Muscle layer of colon (tissue), 2 donors: ENCODE measurements around the gene PPP2R5A.

ENCODE experiments used
- H3K27ac ChIP-seq: one replicate; pipeline ENCODE4 v1.7.0; 2013; ENCODE audit warnings: low read depth, mild to moderate bottlenecking, low read length, moderate library complexity
- H3K27me3 ChIP-seq, 2 donors: one replicate each; pipeline ENCODE4 v1.7.0; 2013; ENCODE audit warnings: low read length in 2 of 2, mild to moderate bottlenecking in 2 of 2; ENCODE audit not compliant: insufficient read depth in 2 of 2, control insufficient read depth in 1 of 2
- H3K36me3 ChIP-seq: one replicate; pipeline ENCODE4 v1.7.0; 2013; ENCODE audit warnings: mild to moderate bottlenecking, low read length; ENCODE audit not compliant: insufficient read depth
- H3K4me1 ChIP-seq: one replicate; pipeline ENCODE4 v1.7.0; 2013; ENCODE audit warnings: mild to moderate bottlenecking, low read length; ENCODE audit not compliant: insufficient read depth
- H3K4me3 ChIP-seq, 2 donors: one replicate each; pipeline ENCODE4 v1.7.0; 2013; ENCODE audit warnings: low read length in 2 of 2, low read depth in 1 of 2, mild to moderate bottlenecking in 1 of 2, moderate library complexity in 1 of 2
- H3K9ac ChIP-seq: one replicate; pipeline ENCODE4 v1.7.0; 2013; ENCODE audit warnings: low read length
- H3K9me3 ChIP-seq: one replicate; pipeline ENCODE4 v1.7.0; 2013; ENCODE audit warnings: mild to moderate bottlenecking, low read length
- donor health status: abdominal sarcoma.
- donor health status: Adenocarcinoma of cecum.

Gene PPP2R5A

GRCh38 chr1:212284744-212285684 is at the start of gene PPP2R5A:
TSS of gene PPP2R5A (plus strand) at chr1:212285410. CDS start at chr1:212286111, 701 bp downstream.
- peak within 1 kb of the TSS; percentile 94 to 98 for H3K4me3 ChIP-seq
- no peaks in the 10 kb centered on the region for H3K9me3 ChIP-seq
- H3K27ac ChIP-seq: peak within 1 kb of the TSS; percentile 96
- no peaks in the 10 kb centered on the region for H3K36me3 ChIP-seq
- H3K9ac ChIP-seq: peak within 1 kb of the TSS; percentile 83
- H3K27me3 ChIP-seq: no peaks in the 10 kb centered on the region
- peaks cover 19% of the 10 kb centered on the region for H3K4me1 ChIP-seq

GRCh38 chr1:212235857-212236256 is 49.4 kb upstream of the PPP2R5A start:
- H3K9ac ChIP-seq: no peak overlapping the region
- no peaks in the 10 kb centered on the region for H3K27me3 ChIP-seq
- H3K36me3 ChIP-seq: no peaks in the 10 kb centered on the region
- no peaks in the 10 kb centered on the region for H3K9me3 ChIP-seq
- peaks cover 26% of the 10 kb centered on the region for H3K4me1 ChIP-seq
- no peak overlapping the region for H3K4me3 ChIP-seq
- H3K27ac ChIP-seq: no peak overlapping the region

GRCh38 chr1:212236664-212237220 is 48.5 kb upstream of the PPP2R5A start:
- H3K4me3 ChIP-seq: no peak overlapping the region
- no peak overlapping the region for H3K9ac ChIP-seq
- H3K9me3 ChIP-seq: no peaks in the 10 kb centered on the region
- no peak overlapping the region for H3K27ac ChIP-seq
- H3K27me3 ChIP-seq: no peaks in the 10 kb centered on the region
- no peaks in the 10 kb centered on the region for H3K36me3 ChIP-seq
- H3K4me1 ChIP-seq: peaks cover 34% of the 10 kb centered on the region

GRCh38 chr1:212237651-212238050 is 47.6 kb upstream of the PPP2R5A start:
- Histone ChIP-seq H3K4me1 (peaks cover 43% of the 10 kb centered on the region), H3K9me3 (no peaks in the 10 kb centered on the region), H3K27me3 (no peaks in the 10 kb centered on the region), H3K4me3 (no peak overlapping the region), H3K36me3 (no peaks in the 10 kb centered on the region), H3K27ac (no peak overlapping the region), H3K9ac (no peak overlapping the region)

- Histone ChIP-seq H3K27me3 (no peaks in the 10 kb centered on the region), H3K9ac (no peak overlapping the region), H3K9me3 (no peaks in the 10 kb centered on the region), H3K4me3 (no peak overlapping the region), H3K4me1 (peaks cover 47% of the 10 kb centered on the region), H3K27ac (no peak overlapping the region), H3K36me3 (no peaks in the 10 kb centered on the region)
These were observed 46.7 kb upstream of the PPP2R5A start for GRCh38 chr1:212238552-212238951.

GRCh38 chr1:212241501-212241900 is 43.7 kb upstream of the PPP2R5A start:
- Histone ChIP-seq H3K4me3 (no peak overlapping the region), H3K27me3 (no peaks in the 10 kb centered on the region), H3K27ac (no peak overlapping the region), H3K4me1 (peaks cover 35% of the 10 kb centered on the region), H3K9ac (no peak overlapping the region), H3K9me3 (no peaks in the 10 kb centered on the region), H3K36me3 (no peaks in the 10 kb centered on the region)

- H3K9me3 ChIP-seq: no peaks in the 10 kb centered on the region
- peaks cover 35% of the 10 kb centered on the region for H3K4me1 ChIP-seq
- no peaks in the 10 kb centered on the region for H3K27me3 ChIP-seq
- H3K36me3 ChIP-seq: no peaks in the 10 kb centered on the region
- H3K27ac ChIP-seq: no peak overlapping the region
- no peak overlapping the region for H3K9ac ChIP-seq
- H3K4me3 ChIP-seq: peak overlapping the region in 1 of 2 donors; percentile 35
These were observed 43.3 kb upstream of the PPP2R5A start for GRCh38 chr1:212241957-212242287.

- H3K4me3 ChIP-seq: peak overlapping the region in 1 of 2 donors; percentile 35
- no peaks in the 10 kb centered on the region for H3K9me3 ChIP-seq
- H3K27me3 ChIP-seq: no peaks in the 10 kb centered on the region
- H3K4me1 ChIP-seq: peaks cover 35% of the 10 kb centered on the region
- H3K36me3 ChIP-seq: no peaks in the 10 kb centered on the region
- no peak overlapping the region for H3K27ac ChIP-seq
- H3K9ac ChIP-seq: no peak overlapping the region
These were observed 42.8 kb upstream of the PPP2R5A start for GRCh38 chr1:212242288-212242984.

- peaks cover 35% of the 10 kb centered on the region for H3K4me1 ChIP-seq
- peak overlapping the region in 1 of 2 donors; percentile 35 for H3K4me3 ChIP-seq
- H3K27me3 ChIP-seq: no peaks in the 10 kb centered on the region
- H3K27ac ChIP-seq: no peak overlapping the region
- no peak overlapping the region for H3K9ac ChIP-seq
- H3K36me3 ChIP-seq: no peaks in the 10 kb centered on the region
- no peaks in the 10 kb centered on the region for H3K9me3 ChIP-seq
These were observed 42.3 kb upstream of the PPP2R5A start for GRCh38 chr1:212242985-212243308.

GRCh38 chr1:212244441-212244840 is 40.8 kb upstream of the PPP2R5A start:
- H3K36me3 ChIP-seq: no peaks in the 10 kb centered on the region
- no peaks in the 10 kb centered on the region for H3K27me3 ChIP-seq
- no peak overlapping the region for H3K4me3 ChIP-seq
- H3K9me3 ChIP-seq: no peaks in the 10 kb centered on the region
- peaks cover 21% of the 10 kb centered on the region for H3K4me1 ChIP-seq
- no peak overlapping the region for H3K27ac ChIP-seq
- H3K9ac ChIP-seq: no peak overlapping the region

- Histone ChIP-seq H3K4me3 (peak overlapping the region in 1 of 2 donors; percentile 19), H3K27me3 (no peaks in the 10 kb centered on the region), H3K9me3 (no peaks in the 10 kb centered on the region), H3K27ac (peak overlapping the region; percentile 5), H3K4me1 (peaks cover 7% of the 10 kb centered on the region), H3K36me3 (no peaks in the 10 kb centered on the region), H3K9ac (no peak overlapping the region)
These were observed 38.0 kb upstream of the PPP2R5A start for GRCh38 chr1:212247179-212247721.
